WTC11 (cell line): ENCODE data around the gene TSG101. TPM values are rescaled to one million over a fixed set of nuclear protein-coding genes. Genes with fewer than 3 reads are reported as not detected.

ENCODE experiments used
- ATAC-seq: fragments of 200-7000 bp; cut with Tn5 transposase; 2 replicates; pipeline ENCODE4 v1.10.0; 2021; ENCODE audit warnings: mild to moderate bottlenecking, moderate library complexity
- CTCF ChIA-PET: fragments of 300-600 bp; sonication (Branson Sonifier 250); formaldehyde crosslinking; loops from one replicate; lab custom pipeline; 2021; ENCODE audit warnings: antibody characterized with exemption; lab: Charles Lee
- POLR2A ChIA-PET: fragments of 350-600 bp; sonication (Branson Sonifier 250); formaldehyde crosslinking; loops from one replicate; lab custom pipeline; 2021; ENCODE audit warnings: antibody characterized with exemption; lab: Charles Lee
- DNase-seq: peaks from one replicate; pipeline ENCODE4 v3.0.0; 2021; ENCODE audit warnings: low spot score
- H3K27ac Mint-ChIP-seq: 2 replicates; pipeline ENCODE4 v1.8.0; 2021; ENCODE audit warnings: mixed read lengths
- H3K27me3 Mint-ChIP-seq: 2 replicates; pipeline ENCODE4 v1.8.0; 2021; ENCODE audit warnings: low read depth, mild to moderate bottlenecking, moderate library complexity, mixed read lengths
- H3K36me3 Mint-ChIP-seq: 2 replicates; pipeline ENCODE4 v1.8.0; 2021; ENCODE audit warnings: mixed read lengths
- H3K4me1 Mint-ChIP-seq: 2 replicates; pipeline ENCODE4 v1.8.0; 2022; ENCODE audit warnings: mixed read lengths
- H3K4me3 Mint-ChIP-seq: 2 replicates; pipeline ENCODE4 v1.8.0; 2021; ENCODE audit warnings: mild to moderate bottlenecking, moderate library complexity, mixed read lengths
- H3K9me3 Mint-ChIP-seq: 2 replicates; pipeline ENCODE4 v1.8.0; 2021; ENCODE audit warnings: mixed read lengths
- ATF1 ChIP-seq: sonication (generic); formaldehyde crosslinking; IDR thresholded peaks from 2 replicates; pipeline ENCODE4 v1.8.1; 2023; ENCODE audit warnings: mild to moderate bottlenecking, moderate library complexity, missing genetic modification reagents
- CDX4 ChIP-seq: fragments of 250-450 bp; sonication (Bioruptor Pico); IDR thresholded peaks from 2 replicates; pipeline ENCODE4 v1.9.0; 2021; ENCODE audit warnings: moderate library complexity, mild to moderate bottlenecking, inconsistent platforms, borderline replicate concordance
- FOXP1 ChIP-seq: sonication (generic); formaldehyde crosslinking; IDR thresholded peaks from 2 replicates; pipeline ENCODE4 v1.8.0; 2022; ENCODE audit warnings: missing genetic modification reagents, mild to moderate bottlenecking, moderate library complexity, borderline replicate concordance
- GRHL2 ChIP-seq: fragments of 250-450 bp; sonication (Bioruptor Pico); IDR thresholded peaks from 2 replicates; pipeline ENCODE4 v1.8.0; 2022; ENCODE audit warnings: mild to moderate bottlenecking, moderate library complexity; ENCODE audit not compliant: insufficient replicate concordance, severe bottlenecking
- IRF1 ChIP-seq: sonication (generic); formaldehyde crosslinking; IDR thresholded peaks from 2 replicates; pipeline ENCODE4 v1.8.0; 2023; ENCODE audit warnings: missing genetic modification reagents
- JUN ChIP-seq: sonication (generic); formaldehyde crosslinking; IDR thresholded peaks from 2 replicates; pipeline ENCODE4 v1.8.0; 2023; ENCODE audit warnings: mild to moderate bottlenecking, missing genetic modification reagents
- KAT7 ChIP-seq: sonication (generic); formaldehyde crosslinking; IDR thresholded peaks from 2 replicates; pipeline ENCODE4 v1.8.1; 2023; ENCODE audit warnings: missing genetic modification reagents, mild to moderate bottlenecking, borderline replicate concordance
- MAX ChIP-seq: sonication (generic); formaldehyde crosslinking; IDR thresholded peaks from 2 replicates; pipeline ENCODE4 v1.8.0; 2022; ENCODE audit warnings: mild to moderate bottlenecking, missing genetic modification reagents
- MYBL2 ChIP-seq: sonication (generic); formaldehyde crosslinking; IDR thresholded peaks from 2 replicates; pipeline ENCODE4 v1.8.1; 2023; ENCODE audit warnings: mild to moderate bottlenecking, moderate library complexity, missing genetic modification reagents
- RELA ChIP-seq: sonication (generic); formaldehyde crosslinking; IDR thresholded peaks from 2 replicates; pipeline ENCODE4 v1.8.1; 2022; ENCODE audit warnings: missing genetic modification reagents, mild to moderate bottlenecking, borderline replicate concordance
- USF1 ChIP-seq: sonication (generic); formaldehyde crosslinking; IDR thresholded peaks from 2 replicates; pipeline ENCODE4 v1.8.0; 2022; ENCODE audit warnings: mild to moderate bottlenecking, missing genetic modification reagents
- ZBTB21 ChIP-seq: sonication (generic); formaldehyde crosslinking; IDR thresholded peaks from 2 replicates; pipeline ENCODE4 v1.8.1; 2023; ENCODE audit warnings: mild to moderate bottlenecking, missing genetic modification reagents, borderline replicate concordance
- ZNF121 ChIP-seq: sonication (generic); formaldehyde crosslinking; IDR thresholded peaks from 2 replicates; pipeline ENCODE4 v1.8.0; 2023; ENCODE audit warnings: missing genetic modification reagents
- ZNF138 ChIP-seq: sonication (generic); formaldehyde crosslinking; conservative IDR thresholded peaks from 2 replicates; pipeline ENCODE4 v1.8.1; 2022; ENCODE audit warnings: mild to moderate bottlenecking, moderate library complexity, missing genetic modification reagents
- ZNF317 ChIP-seq: sonication (generic); formaldehyde crosslinking; IDR thresholded peaks from 2 replicates; pipeline ENCODE4 v1.8.1; 2023; ENCODE audit warnings: low read depth, mild to moderate bottlenecking, moderate library complexity, missing genetic modification reagents, borderline replicate concordance
- total RNA-seq: library from RNA; stranded (reverse); gene quantifications from 3 replicates; pipeline ENCODE4 v1.2.3, GENCODE V29; 2021
- TF ChIP-seq, protein P1 (sequence below): sonication (generic); formaldehyde crosslinking; IDR thresholded peaks from 2 replicates; pipeline ENCODE4 v1.8.1; 2022; ENCODE audit warnings: mild to moderate bottlenecking, moderate library complexity, missing genetic modification reagents
- TF ChIP-seq, protein P2 (sequence below): sonication (generic); formaldehyde crosslinking; conservative IDR thresholded peaks from 2 replicates; pipeline ENCODE4 v1.8.1; 2023; ENCODE audit warnings: mild to moderate bottlenecking, low read depth, missing genetic modification reagents, moderate library complexity
- TF ChIP-seq, protein P3 (sequence below): fragments of 250-450 bp; sonication (Bioruptor Pico); IDR thresholded peaks from 2 replicates; pipeline ENCODE4 v1.9.0; 2021; ENCODE audit warnings: mild to moderate bottlenecking
- TF ChIP-seq, protein P4 (sequence below): fragments of 250-450 bp; sonication (Bioruptor Pico); IDR thresholded peaks from 2 replicates; pipeline ENCODE4 v2.1.2; 2022; ENCODE audit warnings: mild to moderate bottlenecking, moderate library complexity

The TSG101 gene
- total RNA-seq, 1 experiment from 2014 or later, result 41.7 TPM

GRCh38 chr11:18452927-18453326 is 73.8 kb downstream of the TSG101 start (continued):
- TF ChIP-seq ZNF121 (CRISPR knock-in tag) (no peak), FOXP1 (CRISPR knock-in tag) (no peak), MAX (no peak), GRHL2 (CRISPR knock-in tag) (no peak), IRF1 (CRISPR knock-in tag) (no peak)
- TF ChIP-seq, protein P1, sequence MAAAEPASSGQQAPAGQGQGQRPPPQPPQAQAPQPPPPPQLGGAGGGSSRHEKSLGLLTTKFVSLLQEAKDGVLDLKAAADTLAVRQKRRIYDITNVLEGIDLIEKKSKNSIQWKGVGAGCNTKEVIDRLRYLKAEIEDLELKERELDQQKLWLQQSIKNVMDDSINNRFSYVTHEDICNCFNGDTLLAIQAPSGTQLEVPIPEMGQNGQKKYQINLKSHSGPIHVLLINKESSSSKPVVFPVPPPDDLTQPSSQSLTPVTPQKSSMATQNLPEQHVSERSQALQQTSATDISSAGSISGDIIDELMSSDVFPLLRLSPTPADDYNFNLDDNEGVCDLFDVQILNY (CRISPR knock-in tag), result no peak

DNA sequence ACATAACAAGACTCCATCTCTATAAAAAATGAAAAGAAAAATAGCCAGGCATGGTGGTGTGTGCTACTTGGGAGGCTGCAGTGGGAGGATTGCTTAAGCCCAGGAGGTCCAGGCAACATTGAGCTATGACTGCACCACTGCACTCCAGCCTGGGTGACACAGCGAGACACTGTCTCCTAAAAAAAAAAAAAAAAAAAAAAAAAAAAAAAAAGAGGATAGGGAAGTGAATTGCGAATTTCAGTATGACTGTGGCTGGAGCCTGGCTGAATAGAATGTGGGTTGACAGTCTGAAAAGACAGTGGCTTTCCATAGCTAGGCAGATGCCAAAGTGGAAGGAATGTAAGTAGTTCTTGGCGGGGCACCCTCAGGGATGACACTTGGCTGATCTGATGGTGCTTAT is 77.5 kb downstream of the TSG101 start:
- H3K36me3 Mint-ChIP-seq, result no peaks in the 10 kb centered on the region
- H3K4me3 Mint-ChIP-seq, result no peak overlapping the region
- no peak overlapping the region for H3K27ac Mint-ChIP-seq
- DNase-seq (no peak), ATAC-seq (no peak)
- H3K27me3 Mint-ChIP-seq, result no peaks in the 10 kb centered on the region
- no peaks in the 10 kb centered on the region for H3K9me3 Mint-ChIP-seq
- H3K4me1 Mint-ChIP-seq, result no peaks in the 10 kb centered on the region
- TF ChIP-seq ZNF317 (CRISPR knock-in tag), result no peak
- TF ChIP-seq, protein P1 (CRISPR knock-in tag), result no peak
- no peak for TF ChIP-seq ZBTB21
- no peak for TF ChIP-seq KAT7
- TF ChIP-seq ZNF138, result no peak
- TF ChIP-seq, protein P2, sequence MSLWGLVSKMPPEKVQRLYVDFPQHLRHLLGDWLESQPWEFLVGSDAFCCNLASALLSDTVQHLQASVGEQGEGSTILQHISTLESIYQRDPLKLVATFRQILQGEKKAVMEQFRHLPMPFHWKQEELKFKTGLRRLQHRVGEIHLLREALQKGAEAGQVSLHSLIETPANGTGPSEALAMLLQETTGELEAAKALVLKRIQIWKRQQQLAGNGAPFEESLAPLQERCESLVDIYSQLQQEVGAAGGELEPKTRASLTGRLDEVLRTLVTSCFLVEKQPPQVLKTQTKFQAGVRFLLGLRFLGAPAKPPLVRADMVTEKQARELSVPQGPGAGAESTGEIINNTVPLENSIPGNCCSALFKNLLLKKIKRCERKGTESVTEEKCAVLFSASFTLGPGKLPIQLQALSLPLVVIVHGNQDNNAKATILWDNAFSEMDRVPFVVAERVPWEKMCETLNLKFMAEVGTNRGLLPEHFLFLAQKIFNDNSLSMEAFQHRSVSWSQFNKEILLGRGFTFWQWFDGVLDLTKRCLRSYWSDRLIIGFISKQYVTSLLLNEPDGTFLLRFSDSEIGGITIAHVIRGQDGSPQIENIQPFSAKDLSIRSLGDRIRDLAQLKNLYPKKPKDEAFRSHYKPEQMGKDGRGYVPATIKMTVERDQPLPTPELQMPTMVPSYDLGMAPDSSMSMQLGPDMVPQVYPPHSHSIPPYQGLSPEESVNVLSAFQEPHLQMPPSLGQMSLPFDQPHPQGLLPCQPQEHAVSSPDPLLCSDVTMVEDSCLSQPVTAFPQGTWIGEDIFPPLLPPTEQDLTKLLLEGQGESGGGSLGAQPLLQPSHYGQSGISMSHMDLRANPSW (CRISPR knock-in tag), result no peak
- TF ChIP-seq IRF1 (CRISPR knock-in tag), result no peak
- TF ChIP-seq, protein P3, sequence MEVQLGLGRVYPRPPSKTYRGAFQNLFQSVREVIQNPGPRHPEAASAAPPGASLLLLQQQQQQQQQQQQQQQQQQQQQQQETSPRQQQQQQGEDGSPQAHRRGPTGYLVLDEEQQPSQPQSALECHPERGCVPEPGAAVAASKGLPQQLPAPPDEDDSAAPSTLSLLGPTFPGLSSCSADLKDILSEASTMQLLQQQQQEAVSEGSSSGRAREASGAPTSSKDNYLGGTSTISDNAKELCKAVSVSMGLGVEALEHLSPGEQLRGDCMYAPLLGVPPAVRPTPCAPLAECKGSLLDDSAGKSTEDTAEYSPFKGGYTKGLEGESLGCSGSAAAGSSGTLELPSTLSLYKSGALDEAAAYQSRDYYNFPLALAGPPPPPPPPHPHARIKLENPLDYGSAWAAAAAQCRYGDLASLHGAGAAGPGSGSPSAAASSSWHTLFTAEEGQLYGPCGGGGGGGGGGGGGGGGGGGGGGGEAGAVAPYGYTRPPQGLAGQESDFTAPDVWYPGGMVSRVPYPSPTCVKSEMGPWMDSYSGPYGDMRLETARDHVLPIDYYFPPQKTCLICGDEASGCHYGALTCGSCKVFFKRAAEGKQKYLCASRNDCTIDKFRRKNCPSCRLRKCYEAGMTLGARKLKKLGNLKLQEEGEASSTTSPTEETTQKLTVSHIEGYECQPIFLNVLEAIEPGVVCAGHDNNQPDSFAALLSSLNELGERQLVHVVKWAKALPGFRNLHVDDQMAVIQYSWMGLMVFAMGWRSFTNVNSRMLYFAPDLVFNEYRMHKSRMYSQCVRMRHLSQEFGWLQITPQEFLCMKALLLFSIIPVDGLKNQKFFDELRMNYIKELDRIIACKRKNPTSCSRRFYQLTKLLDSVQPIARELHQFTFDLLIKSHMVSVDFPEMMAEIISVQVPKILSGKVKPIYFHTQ (CRISPR knock-in tag), result no peak
- TF ChIP-seq, protein P4, sequence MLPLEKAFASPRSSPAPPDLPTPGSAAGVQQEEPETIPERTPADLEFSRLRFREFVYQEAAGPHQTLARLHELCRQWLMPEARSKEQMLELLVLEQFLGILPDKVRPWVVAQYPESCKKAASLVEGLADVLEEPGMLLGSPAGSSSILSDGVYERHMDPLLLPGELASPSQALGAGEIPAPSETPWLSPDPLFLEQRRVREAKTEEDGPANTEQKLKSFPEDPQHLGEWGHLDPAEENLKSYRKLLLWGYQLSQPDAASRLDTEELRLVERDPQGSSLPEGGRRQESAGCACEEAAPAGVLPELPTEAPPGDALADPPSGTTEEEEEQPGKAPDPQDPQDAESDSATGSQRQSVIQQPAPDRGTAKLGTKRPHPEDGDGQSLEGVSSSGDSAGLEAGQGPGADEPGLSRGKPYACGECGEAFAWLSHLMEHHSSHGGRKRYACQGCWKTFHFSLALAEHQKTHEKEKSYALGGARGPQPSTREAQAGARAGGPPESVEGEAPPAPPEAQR (CRISPR knock-in tag), result no peak
- TF ChIP-seq MYBL2 (CRISPR knock-in tag), result no peak
- no peak for TF ChIP-seq ATF1
- no peak for TF ChIP-seq CDX4
- no peak for TF ChIP-seq RELA (CRISPR knock-in tag)
- TF ChIP-seq USF1 (CRISPR knock-in tag), result no peak
- TF ChIP-seq JUN (CRISPR knock-in tag), result no peak
- ChIA-PET POLR2A (no interaction called here), CTCF (interaction anchor here (1.3 kb wide), 1 partner anchor 53 kb away, joined by 4 read pairs; no protein-coding TSS in a partner anchor)
